Measurements from ENCODE around the gene LCN1.

Gene LCN1

DNA sequence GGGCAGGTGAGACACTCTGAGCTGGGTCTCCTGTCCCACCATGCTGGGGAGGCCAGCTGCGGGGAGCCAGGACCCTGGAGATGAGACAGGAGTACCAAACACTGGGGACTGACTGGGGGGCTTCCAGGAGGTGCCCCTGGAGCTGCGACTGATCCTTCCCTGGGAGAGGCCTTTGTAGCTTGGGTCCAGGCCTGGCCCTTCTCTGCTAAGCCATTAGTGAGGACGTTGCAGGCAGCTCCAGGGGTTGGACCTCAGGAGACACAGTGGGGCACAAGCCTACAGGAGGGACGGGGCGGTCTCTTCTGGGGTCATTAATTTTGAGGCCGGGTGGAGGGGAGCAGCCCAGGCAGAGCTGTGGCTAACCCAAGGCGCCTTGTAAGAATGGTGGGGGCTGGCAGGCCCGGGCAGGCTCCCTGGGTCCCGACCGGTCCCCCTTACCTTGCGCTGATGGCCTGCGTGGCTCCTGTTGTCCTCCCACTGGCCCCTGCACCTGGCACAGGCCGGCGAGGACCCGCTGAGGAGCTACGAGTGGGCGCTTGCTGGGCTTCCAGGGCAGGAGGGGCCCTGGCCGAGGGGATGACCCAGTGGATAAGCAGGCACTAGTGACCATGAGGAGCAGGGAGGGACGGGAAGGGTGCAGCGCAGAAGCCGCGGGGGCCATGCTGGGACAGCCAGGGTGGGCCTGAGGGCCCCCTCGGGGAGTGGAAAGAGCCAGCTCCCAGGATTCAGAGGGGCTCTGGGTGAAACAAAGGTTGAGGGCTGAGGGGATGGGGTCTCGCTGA, 15.6 kb upstream of the LCN1 start:
- Histone ChIP-seq H3F3A (ENCODE audit: control insufficient read depth, insufficient read depth) (no peaks in the 10 kb centered on the region), H3K9me2 (replicated peaks; ENCODE audit: control insufficient read depth, low read length) (no peaks in the 10 kb centered on the region), H3K4me3 (ENCODE audit: low read length) (no peak overlapping the region), H3K27ac (ENCODE audit: low read depth, low read length) (no peak overlapping the region), H3K4me2 (ENCODE audit: low read length) (no peak overlapping the region), H4K20me1 (ENCODE audit: control insufficient read depth, insufficient read depth, low read depth, low read length) (peaks cover 17% of the 10 kb centered on the region), H3K79me2 (ENCODE audit: control insufficient read depth, low read length) (peaks cover 26% of the 10 kb centered on the region), H3K36me3 (ENCODE audit: control insufficient read depth, low read length) (peaks cover 49% of the 10 kb centered on the region), H3K27me3 (ENCODE audit: control insufficient read depth, low read length) (no peaks in the 10 kb centered on the region), H3K4me1 (ENCODE audit: control insufficient read depth, low read length) (peaks cover 10% of the 10 kb centered on the region), H3K9me3 (ENCODE audit: control insufficient read depth, insufficient read depth, low read length) (no peaks in the 10 kb centered on the region; the same call in 1 of the 2 replicates)
- TF ChIP-seq EZH2phosphoT487 (IDR thresholded peaks at IDR 0.05; ENCODE audit: borderline replicate concordance, low read length): no peak
- TF ChIP-seq, protein P1, sequence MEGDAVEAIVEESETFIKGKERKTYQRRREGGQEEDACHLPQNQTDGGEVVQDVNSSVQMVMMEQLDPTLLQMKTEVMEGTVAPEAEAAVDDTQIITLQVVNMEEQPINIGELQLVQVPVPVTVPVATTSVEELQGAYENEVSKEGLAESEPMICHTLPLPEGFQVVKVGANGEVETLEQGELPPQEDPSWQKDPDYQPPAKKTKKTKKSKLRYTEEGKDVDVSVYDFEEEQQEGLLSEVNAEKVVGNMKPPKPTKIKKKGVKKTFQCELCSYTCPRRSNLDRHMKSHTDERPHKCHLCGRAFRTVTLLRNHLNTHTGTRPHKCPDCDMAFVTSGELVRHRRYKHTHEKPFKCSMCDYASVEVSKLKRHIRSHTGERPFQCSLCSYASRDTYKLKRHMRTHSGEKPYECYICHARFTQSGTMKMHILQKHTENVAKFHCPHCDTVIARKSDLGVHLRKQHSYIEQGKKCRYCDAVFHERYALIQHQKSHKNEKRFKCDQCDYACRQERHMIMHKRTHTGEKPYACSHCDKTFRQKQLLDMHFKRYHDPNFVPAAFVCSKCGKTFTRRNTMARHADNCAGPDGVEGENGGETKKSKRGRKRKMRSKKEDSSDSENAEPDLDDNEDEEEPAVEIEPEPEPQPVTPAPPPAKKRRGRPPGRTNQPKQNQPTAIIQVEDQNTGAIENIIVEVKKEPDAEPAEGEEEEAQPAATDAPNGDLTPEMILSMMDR (IDR thresholded peaks at IDR 0.05; ENCODE audit: low read depth, low read length, poor library complexity, severe bottlenecking): no peak

- Histone ChIP-seq H3K27me3 (ENCODE audit: control insufficient read depth, low read length) (no peaks in the 10 kb centered on the region), H3F3A (ENCODE audit: control insufficient read depth, insufficient read depth) (no peaks in the 10 kb centered on the region), H3K36me3 (ENCODE audit: control insufficient read depth, low read length) (peaks cover 40% of the 10 kb centered on the region), H3K4me3 (ENCODE audit: low read length) (no peak overlapping the region), H3K9me2 (replicated peaks; ENCODE audit: control insufficient read depth, low read length) (no peaks in the 10 kb centered on the region), H3K9me3 (ENCODE audit: control insufficient read depth, insufficient read depth, low read length) (no peaks in the 10 kb centered on the region; the same call in 1 of the 2 replicates), H3K4me2 (ENCODE audit: low read length) (no peak overlapping the region), H3K4me1 (ENCODE audit: control insufficient read depth, low read length) (peaks cover 7% of the 10 kb centered on the region), H4K20me1 (ENCODE audit: control insufficient read depth, insufficient read depth, low read depth, low read length) (peaks cover 12% of the 10 kb centered on the region; the same call in 1 of the 2 replicates), H3K27ac (ENCODE audit: low read depth, low read length) (no peak overlapping the region), H3K79me2 (ENCODE audit: control insufficient read depth, low read length) (peaks cover 17% of the 10 kb centered on the region)
- TF ChIP-seq EZH2phosphoT487 (IDR thresholded peaks at IDR 0.05; ENCODE audit: borderline replicate concordance, low read length): no peak
- TF ChIP-seq, protein P1 (IDR thresholded peaks at IDR 0.05; ENCODE audit: low read depth, low read length, poor library complexity, severe bottlenecking): no peak
Observed at GRCh38 chr9:135506327-135507103, 14.7 kb upstream of the LCN1 start.

GRCh38 chr9:135507104-135508035, 13.9 kb upstream of the LCN1 start:
- no peaks in the 10 kb centered on the region; the same call in 1 of the 2 replicates for H3K9me3 ChIP-seq (ENCODE audit: control insufficient read depth, insufficient read depth, low read length)
- H3K79me2 ChIP-seq (ENCODE audit: control insufficient read depth, low read length): peaks cover 8% of the 10 kb centered on the region
- no peak overlapping the region for H3K4me2 ChIP-seq (ENCODE audit: low read length)
- no peak for TF ChIP-seq EZH2phosphoT487 (IDR thresholded peaks at IDR 0.05; ENCODE audit: borderline replicate concordance, low read length)
- TF ChIP-seq, protein P1 (IDR thresholded peaks at IDR 0.05; ENCODE audit: low read depth, low read length, poor library complexity, severe bottlenecking): no peak
- H3K4me1 ChIP-seq (ENCODE audit: control insufficient read depth, low read length): no peaks in the 10 kb centered on the region
- H3K27ac ChIP-seq (ENCODE audit: low read depth, low read length): no peak overlapping the region
- no peaks in the 10 kb centered on the region for H3K9me2 ChIP-seq (replicated peaks; ENCODE audit: control insufficient read depth, low read length)
- H3F3A ChIP-seq (ENCODE audit: control insufficient read depth, insufficient read depth): no peaks in the 10 kb centered on the region
- peaks cover 31% of the 10 kb centered on the region for H3K36me3 ChIP-seq (ENCODE audit: control insufficient read depth, low read length)
- no peak overlapping the region for H3K4me3 ChIP-seq (ENCODE audit: low read length)
- H3K27me3 ChIP-seq (ENCODE audit: control insufficient read depth, low read length): no peaks in the 10 kb centered on the region
- H4K20me1 ChIP-seq (ENCODE audit: control insufficient read depth, insufficient read depth, low read depth, low read length): peaks cover 7% of the 10 kb centered on the region; the same call in 1 of the 2 replicates

Data from DOHH2 (cell line).